Prostate gland (tissue), 2 donors: ENCODE data around the gene BABAM2.

Experiments used
- CTCF ChIP-seq, 4 experiments: fragments of 200-600 bp in 2 of 4; fragments of 450-650 bp in 2 of 4; sonication (generic) in 2 of 4; IDR thresholded peaks; 1 replicate in 3 of 4; 2 replicates in 1 of 4; pipeline ENCODE4 v1.5.1; 2016 to 2019; ENCODE audit warnings: antibody characterized with exemption in 4 of 4, mild to moderate bottlenecking in 2 of 4, moderate library complexity in 2 of 4
- POLR2A ChIP-seq: fragments of 450-650 bp; IDR thresholded peaks from one replicate; pipeline ENCODE4 v1.6.1; 2016; ENCODE audit warnings: antibody characterized with exemption, mild to moderate bottlenecking

- TF ChIP-seq CTCF (IDR thresholded peaks at IDR 0.05) = no peak
- TF ChIP-seq POLR2A = no peak
These were observed 40.9 kb downstream of the BABAM2 start for GRCh38 chr2:27931361-27931950.
